Forelimb muscle (tissue), 1 donor: ENCODE results near the gene SAMD4B. TPM values are rescaled to one million over a fixed set of nuclear protein-coding genes. Genes with fewer than 3 reads are reported as not detected.

Experiments used
- DNase-seq: peaks from one replicate; pipeline ENCODE4 v3.0.0-alpha.2; 2013; ENCODE audit warnings: low read depth
- polyA plus RNA-seq: library from polyadenylated mRNA; unstranded; fragments of 120-200 nt; gene quantifications from one replicate; pipeline ENCODE4 v1.2.1, GENCODE V29; 2013; ENCODE audit not compliant: insufficient read length

SAMD4B gene
- polyA plus RNA-seq, 1 donor: 79.3 TPM

DNA sequence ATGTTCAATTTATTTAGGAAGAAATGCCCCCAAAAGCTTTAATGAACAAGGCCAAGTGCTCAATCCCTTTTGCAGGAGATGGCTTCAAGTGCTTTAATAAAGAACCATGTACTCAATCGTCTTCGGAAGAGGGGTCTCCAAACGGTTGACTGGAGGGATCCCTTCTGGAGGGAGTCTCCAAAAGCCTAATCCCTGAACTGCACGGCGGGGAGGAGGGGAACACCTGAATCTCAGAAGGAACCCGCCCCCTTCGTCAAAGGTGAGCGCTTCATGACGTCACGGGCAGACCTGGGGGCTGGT, 48.2 kb downstream of the SAMD4B start:
- DNase-seq: no peak

DNA sequence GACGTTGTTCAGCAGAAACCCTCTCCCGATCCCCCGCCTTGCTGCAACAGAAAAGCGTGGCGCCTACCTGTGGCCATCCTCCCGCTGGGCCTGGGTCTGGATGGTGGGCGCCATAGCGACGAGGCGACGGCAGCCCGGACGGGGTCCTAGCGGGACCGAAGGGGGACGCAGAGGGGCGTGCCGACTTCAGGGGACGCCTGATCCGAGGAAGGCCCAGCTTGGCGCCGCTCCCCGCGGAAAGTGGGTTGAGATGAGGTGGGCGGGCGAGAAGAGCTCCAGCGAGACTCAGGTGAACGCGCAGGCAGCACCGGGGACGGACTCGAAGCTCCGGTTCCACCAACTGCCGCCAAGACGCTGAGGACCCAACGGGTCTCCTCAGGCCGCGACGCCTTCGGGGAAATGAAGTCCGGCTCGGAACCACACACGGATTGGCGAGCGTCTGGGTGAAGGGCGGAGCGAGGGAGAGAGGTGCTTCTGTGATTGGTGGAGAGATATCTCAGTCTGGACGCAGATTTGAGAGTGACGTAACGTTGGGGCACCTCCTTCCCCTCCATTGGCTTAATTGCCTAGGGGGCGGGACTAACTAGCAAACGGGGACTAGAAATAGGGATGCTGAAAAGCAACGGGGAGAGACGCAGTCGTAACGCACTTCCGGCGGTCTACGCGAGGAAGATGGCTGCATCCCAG, 48.7 kb downstream of the SAMD4B start, which contains the start of the genes MED29 and PAF1:
Gene MED29 (plus strand): TSS at position 628 of the 687 bp plus-strand sequence. CDS start 45 bp downstream, at position 673.
Gene PAF1 (minus strand): TSS at position 356 of the 687 bp plus-strand sequence. CDS start 242 bp downstream, at position 114.
- peak; percentile 100 for DNase-seq

DNA sequence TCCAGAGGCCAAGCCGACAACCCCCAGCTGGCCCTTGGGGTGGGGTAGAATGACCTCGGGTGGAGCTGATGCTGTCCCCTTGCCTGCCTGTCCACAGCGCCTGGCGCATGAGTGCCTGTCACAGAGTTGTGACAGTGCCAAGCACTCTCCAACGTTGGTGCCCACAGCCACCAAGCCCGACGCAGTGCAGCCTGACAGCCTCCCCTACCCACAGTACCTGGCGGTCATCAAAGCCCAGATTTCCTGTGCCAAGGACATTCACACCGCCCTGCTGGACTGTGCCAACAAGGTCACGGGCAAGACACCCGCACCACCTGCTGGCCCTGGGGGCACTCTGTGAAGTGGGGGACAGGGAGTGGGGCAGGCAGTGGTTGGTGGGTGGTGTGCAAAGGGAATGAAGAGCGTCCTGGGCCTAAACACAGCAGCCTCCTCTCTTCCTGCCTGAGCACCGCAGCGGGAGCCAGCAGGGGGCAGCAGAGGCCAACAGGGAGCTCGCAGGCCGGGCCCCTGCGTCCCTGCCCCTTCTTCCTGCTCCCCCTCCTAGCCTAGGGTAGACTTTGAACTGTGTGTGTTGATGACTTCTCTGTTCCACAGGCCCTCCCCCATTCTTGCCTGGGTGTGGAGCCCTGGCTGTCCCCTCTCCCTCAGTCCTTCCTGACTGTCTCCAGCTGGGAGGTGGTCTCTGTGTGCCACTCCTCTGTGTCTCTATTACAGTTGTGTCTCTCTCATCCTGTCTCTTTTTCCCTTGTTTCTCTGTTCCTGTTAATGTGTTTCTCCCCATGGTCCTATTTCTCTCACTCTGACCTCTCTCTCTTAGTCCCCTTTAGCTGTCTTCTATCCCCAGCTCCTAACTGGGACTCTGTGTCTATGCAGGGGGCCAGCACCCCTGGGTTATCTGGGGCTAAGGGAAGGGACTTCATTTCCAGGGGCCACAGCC, 55.4 kb downstream of the SAMD4B start:
- no peak for DNase-seq

DNA sequence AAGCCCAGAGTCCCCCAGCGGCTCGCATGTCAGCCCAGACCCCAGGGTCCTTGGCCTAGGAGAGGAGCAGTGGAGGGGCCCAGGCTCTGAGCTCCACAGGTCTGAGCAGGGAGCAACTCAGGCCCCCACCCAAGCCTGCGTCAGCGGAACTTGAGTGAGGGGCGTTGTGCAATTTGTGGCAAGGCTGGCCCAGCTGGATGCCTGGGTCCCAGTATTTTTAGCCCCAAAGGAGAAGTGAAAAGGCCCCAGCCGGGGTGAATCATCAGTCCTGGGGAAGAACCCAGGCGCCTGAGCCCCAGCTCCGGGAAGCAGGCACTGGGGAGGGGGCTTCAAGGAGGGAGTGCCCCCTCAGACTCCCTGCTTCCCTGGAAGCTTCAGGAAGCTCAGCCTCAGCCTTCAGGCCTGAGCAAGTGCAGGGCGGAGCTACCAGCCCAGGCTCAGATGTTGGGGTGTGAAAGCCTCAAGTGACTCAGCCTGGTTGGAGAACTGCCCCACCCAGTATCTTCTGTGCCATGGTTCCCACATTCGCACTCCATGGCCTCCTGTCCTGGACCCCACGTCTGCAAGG, 56.2 kb downstream of the SAMD4B start:
- DNase-seq: no peak

DNA sequence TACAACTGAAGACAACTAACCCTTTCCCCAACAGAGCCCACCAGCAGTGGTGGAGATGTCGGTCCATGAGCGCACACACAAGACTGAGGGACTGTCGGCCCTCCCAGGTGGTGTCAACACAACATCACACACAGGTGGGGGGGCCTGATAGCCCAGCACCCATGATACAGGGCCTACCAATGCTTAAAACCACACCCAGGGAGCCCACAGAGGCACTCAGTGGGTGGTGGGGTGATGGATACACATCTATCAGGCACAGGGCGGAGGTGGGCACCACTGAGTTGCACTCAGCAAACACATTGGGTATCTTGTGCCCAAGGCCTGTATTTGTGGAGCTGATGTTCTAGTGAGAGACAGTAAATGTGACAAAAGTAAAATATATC, 57.4 kb downstream of the SAMD4B start:
- no peak for DNase-seq

DNA sequence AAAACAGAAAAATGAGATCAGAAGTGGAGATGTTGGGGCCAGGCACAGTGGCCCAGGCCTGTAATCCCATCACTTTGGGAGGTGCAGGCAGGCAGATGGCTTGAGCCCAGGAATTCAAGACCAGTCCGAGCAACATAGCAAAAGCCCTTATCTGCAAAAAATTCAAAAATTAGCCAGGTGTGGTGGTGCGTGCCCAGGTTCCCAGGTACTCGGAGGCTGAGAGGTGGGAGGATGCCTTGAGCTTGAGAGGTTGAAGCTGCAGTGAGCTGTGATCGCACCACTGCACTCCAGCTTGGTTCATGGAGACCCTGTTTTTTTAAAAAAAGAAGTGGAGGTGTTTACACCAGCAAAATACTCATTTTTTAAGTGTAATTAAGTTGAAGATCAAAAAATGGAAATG, 57.8 kb downstream of the SAMD4B start:
- DNase-seq: no peak

DNA sequence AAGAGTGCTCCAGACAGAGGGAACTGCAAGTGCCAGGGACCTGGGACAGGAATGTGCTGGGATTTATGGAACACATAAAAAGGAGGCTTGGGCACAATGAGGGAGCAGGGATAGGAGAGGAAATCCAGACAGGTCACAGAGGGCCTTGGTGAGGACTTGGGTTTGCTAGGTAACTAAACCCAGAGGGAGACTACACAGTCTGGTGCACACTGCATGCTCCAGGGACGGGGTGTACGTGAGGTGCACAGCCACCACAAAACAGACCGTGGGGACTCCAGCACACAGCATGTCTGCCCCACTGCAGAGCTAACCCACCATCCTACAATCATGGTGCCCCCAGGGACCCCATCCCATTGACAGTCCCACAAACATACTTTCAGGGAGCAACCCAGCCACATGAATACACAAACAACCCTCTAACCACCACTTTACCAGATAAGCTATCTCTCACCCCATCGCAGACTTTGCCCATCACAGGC, 58.9 kb downstream of the SAMD4B start:
- no peak for DNase-seq

DNA sequence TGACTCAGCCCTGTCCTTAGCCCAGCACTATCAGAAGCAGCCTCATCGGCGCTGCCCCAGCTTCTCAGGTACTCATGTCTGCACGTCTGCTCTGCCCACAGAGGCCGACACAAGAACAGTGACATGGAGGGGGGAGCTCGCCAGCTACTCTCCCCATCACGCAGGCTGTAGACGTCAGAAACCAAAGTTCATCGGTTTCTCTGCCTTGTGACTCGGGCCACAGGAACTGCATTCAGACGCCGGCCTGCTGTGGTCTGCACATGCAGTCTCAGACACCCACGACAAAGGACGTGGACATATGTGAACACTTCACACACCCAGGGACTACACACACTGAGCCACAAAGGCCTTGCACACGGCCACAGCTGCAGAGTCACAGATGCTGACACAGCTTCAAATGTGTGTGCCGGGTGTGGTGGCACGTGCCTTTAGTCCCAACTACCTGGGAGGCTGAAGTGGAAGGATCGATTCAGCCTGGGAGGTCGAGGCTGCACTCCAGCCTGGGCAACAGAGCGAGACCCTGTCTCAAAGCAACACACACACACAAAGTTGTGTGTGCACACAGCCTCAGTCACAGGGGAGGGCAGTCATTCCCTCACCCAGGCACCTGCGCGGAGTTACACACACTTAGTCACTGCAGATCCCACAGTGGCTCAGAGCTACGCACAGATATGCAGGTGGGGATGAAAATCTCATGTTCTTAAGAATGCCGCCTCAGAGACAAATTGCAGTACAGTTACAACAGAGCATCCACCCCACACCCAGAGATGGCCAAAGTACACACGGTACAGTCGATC, 59.5 kb downstream of the SAMD4B start:
- no peak for DNase-seq

DNA sequence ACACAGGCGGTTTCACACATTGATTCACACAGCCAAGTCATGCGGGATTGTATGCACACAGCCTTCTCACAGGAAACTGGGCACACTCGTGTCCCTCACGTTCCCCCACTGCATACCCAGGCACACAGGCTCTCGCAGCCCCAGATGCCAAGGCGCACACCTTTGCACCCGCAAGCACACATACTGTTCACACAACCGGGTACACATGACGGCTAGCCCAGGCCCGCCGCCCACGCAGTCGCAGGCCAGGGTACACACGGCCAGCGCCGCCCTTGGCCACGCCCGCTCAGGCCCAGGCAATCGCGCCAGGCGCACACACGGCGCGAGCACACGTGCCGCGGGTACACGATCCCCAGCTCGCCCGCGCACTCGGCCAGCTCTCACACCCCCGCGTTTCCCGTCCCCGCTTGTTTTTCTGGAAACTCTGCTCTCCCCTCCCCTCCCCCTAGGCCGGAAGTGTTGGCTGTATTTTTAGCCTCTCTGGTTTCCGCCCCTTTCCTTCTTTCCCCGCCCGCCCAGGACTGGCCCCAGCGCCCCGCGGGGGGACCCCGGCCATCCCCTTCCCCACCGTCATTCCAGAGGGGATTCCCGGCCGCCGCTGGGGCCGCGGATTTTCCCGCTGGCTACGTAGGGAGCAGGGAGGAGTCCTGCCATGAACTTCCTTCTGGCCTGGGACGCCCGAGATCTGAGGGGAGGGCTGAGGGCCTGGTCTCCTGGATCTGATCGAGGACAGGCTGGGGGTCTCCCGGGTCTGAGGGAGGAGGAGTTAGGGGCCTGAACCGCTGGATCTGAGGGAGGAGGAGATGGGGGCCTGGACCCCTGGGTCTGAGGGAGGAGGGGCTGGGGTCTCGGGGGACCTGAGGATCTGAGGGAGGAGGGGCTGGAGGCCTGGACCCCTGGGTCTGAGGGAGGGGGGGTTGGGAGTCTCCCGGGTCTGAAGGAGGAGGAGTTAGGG, 60.4 kb downstream of the SAMD4B start:
- peak; percentile 84 for DNase-seq

DNA sequence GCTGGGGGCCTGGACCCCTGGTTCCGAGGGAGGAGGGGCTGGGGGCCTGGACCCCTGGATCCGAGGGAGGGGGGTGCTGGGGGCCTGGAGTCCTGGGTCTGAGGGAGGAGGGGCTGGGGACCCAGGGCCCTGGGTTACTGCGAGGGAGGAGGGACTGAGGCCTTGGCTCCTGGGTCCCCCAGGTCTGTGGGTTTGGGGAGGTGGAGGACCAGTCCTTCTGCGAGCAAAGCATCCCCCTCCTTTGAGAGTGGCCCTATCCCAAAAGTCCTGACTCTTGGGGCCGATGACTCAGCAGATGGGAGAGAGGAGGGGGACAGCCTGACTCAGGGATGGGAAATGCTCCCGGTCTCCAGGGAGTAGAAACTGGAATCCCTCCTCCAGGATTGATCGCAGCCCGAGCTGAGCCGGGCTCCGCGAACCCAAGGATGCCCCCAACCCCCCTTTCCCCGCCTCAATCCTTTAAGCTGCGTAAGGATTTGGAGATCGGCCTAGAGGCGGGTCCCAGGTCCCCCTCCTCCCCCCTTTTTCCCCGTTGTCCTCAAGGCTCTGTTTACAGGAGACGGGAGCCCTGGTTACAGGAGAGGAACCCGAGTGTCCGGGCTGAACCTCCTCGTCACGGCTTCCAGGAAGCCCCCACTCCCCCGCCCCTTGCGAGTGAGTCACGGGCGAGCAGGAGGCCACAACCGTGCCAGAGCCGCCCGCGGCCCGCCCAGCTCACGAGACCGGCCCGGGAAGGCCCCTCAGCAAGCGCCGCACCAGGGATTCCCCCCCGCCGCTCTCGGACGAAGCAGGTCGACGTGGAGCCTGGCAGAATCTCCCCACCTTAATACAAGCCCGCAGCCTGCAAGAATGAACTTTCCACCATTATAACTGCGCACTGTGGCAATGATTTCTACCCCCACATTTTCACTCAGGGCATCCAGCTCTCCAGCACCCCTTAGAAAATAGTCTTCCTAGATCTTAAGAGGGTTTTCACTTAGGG, 61.4 kb downstream of the SAMD4B start:
- peak; percentile 92 for DNase-seq

DNA sequence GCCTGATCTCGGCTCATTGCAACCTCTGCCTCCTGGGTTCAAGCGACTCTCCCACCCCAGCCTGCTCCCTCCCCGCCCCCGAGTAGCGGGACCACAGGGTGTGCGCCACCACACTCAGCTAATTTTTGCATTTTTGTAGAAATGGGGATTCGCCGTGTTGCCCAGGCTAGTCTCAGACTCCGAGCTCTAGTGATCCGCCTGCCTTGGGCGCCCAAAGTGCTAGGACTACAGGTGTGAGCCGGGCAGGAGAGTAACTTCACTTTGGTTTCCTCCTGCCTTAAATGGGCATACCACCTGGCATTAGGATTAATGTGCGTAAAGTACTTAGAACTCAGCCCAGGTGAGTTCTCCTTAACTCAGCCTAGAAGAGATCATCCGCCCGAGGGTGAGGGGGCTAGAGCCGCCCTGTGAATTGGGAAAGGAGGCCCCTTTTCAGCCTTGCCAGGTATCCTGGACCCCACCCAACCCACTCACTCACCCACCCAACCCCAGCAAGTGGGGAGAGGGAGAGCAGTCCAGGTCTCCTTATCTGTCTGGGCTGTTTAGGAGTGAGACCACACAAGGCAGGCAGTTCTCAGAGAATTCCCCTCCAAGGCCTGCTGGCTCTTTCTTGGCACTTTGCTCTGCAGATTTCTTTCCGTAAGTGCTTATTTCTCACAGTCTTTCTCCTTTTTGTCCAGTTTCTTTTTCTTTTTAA, 63.2 kb downstream of the SAMD4B start:
- no peak for DNase-seq

DNA sequence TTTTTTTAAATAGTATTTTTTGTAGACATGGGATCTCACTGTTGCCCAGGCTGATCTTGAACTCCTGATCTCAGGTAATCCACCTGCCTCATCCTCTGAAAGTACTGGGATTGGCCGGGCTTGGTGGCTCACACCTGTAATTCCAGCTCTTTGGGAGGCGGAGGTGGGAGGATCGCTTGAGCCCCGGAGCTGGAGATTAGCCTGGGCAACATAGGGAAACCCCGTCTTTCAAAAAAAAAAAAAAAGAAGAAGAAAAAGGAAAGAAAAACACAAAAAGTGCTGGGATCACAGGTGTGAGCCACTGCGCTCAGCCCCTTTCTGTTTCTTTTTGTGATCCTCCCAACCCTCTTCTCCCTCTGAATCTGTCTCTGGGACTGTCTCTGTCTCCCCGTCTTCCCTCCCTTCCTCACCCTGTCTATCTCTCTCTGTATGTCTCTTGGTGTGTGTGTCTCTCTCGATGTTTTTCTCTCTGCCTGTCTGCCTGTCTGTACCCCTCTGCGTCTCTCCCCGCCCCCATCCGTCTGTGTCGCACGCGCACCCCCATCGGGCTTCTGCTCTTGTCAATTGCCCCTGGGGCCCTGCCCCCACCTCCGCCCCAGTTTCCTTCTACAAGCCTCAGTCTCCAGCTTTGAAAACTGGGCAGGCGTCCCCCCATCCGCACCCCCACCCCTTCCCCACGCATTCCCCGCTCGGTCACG, 63.9 kb downstream of the SAMD4B start:
- no peak for DNase-seq

DNA sequence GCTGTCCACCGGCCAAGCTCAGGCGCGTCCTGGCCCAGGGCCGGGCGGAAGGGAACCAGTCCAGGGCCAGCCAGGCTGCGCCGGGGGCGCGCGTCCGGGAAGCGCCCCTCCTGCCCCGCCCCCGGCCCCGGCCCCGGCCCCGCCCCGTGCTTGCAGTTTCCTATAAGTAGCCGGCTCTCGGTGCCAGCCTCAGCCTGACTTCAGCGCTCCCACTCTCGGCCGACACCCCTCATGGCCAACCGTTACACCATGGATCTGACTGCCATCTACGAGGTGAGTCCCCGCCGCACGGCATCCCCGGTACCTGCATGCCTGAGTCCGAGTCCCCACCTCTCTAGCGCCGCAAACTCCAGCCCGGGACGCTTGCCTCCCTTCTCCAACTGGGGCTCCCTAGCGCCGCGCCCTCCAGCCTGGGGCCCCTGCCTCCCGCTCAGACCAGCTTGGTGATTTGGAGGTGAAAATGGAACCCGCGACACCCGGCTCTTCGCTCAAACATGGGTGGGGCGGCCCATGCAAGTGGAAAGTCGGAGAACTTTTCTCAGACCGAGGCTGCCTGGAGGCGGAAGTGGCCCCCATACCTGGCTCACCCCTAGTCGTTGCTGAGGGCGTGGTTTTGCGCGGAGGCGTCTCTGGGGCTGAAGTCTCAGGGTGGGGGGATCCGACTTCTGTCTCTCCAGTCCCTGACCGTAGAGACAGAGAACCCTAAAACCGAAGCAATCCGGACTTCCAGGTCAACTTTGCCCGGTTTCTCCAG, 64.6 kb downstream of the SAMD4B start, which contains the start of gene ZFP36:
Gene ZFP36 (plus strand): TSS at position 192 of the 754 bp plus-strand sequence. CDS start 58 bp downstream, at position 250.
- DNase-seq: no peak

DNA sequence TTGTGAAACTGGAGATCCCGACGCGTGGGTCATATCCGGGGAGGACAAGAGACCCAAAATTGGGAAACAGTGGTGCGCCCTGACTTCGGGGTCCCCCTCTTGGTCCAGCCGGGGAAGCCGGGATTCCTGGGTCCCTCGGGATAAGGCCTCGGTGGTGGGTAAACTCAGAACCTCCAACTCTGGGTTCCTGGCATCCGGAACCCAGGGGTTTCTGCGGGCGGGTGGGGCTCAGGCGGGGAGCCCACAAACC, 65.1 kb downstream of the SAMD4B start:
- no peak for DNase-seq

DNA sequence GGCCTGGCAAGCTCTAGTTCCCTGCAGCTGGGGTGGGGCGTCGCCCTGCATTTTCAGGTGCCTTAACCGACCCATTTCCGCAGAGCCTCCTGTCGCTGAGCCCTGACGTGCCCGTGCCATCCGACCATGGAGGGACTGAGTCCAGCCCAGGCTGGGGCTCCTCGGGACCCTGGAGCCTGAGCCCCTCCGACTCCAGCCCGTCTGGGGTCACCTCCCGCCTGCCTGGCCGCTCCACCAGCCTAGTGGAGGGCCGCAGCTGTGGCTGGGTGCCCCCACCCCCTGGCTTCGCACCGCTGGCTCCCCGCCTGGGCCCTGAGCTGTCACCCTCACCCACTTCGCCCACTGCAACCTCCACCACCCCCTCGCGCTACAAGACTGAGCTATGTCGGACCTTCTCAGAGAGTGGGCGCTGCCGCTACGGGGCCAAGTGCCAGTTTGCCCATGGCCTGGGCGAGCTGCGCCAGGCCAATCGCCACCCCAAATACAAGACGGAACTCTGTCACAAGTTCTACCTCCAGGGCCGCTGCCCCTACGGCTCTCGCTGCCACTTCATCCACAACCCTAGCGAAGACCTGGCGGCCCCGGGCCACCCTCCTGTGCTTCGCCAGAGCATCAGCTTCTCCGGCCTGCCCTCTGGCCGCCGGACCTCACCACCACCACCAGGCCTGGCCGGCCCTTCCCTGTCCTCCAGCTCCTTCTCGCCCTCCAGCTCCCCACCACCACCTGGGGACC, 65.6 kb downstream of the SAMD4B start:
- no peak for DNase-seq

DNA sequence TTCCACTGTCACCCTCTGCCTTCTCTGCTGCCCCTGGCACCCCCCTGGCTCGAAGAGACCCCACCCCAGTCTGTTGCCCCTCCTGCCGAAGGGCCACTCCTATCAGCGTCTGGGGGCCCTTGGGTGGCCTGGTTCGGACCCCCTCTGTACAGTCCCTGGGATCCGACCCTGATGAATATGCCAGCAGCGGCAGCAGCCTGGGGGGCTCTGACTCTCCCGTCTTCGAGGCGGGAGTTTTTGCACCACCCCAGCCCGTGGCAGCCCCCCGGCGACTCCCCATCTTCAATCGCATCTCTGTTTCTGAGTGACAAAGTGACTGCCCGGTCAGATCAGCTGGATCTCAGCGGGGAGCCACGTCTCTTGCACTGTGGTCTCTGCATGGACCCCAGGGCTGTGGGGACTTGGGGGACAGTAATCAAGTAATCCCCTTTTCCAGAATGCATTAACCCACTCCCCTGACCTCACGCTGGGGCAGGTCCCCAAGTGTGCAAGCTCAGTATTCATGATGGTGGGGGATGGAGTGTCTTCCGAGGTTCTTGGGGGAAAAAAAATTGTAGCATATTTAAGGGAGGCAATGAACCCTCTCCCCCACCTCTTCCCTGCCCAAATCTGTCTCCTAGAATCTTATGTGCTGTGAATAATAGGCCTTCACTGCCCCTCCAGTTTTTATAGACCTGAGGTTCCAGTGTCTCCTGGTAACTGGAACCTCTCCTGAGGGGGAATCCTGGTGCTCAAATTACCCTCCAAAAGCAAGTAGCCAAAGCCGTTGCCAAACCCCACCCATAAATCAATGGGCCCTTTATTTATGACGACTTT, 66.4 kb downstream of the SAMD4B start:
- no peak for DNase-seq
